Left ventricle myocardium inferior (tissue), 1 donor: Measurements from ENCODE around the gene MACROD2. TPM values are rescaled to one million over a fixed set of nuclear protein-coding genes. Genes with fewer than 3 reads are reported as not detected.

Experiments used
- DNase-seq: peaks from one replicate; pipeline ENCODE4 v3.0.0-alpha.2; 2020
- H3K27ac ChIP-seq: fragments of 200-600 bp; replicated peaks from 2 replicates; pipeline ENCODE4 v1.8.0; 2021
- H3K27me3 ChIP-seq: fragments of 200-600 bp; 2 replicates; pipeline ENCODE4 v1.8.0; 2021; ENCODE audit warnings: low read depth
- H3K36me3 ChIP-seq: fragments of 200-600 bp; 2 replicates; pipeline ENCODE4 v1.8.0; 2021
- H3K4me1 ChIP-seq: fragments of 200-600 bp; 2 replicates; pipeline ENCODE4 v1.8.0; 2021
- H3K4me3 ChIP-seq: fragments of 200-600 bp; 2 replicates; pipeline ENCODE4 v1.8.0; 2021; ENCODE audit warnings: mild to moderate bottlenecking, moderate library complexity
- H3K9me3 ChIP-seq: fragments of 200-600 bp; replicated peaks from 2 replicates; pipeline ENCODE4 v1.8.0; 2021
- CTCF ChIP-seq: fragments of 200-600 bp; IDR thresholded peaks from 2 replicates; pipeline ENCODE4 v1.8.0; 2021; ENCODE audit warnings: antibody characterized with exemption, mild to moderate bottlenecking, borderline replicate concordance
- intact Hi-C: fragments of 100-400 bp; cut with micrococcal nuclease; formaldehyde crosslinking; loops from one replicate; pipeline ENCODE4 v1.11.0; 2022
- total RNA-seq: library from RNA; stranded (reverse); fragmentation: NEBNext Ultra II Directional; extraction: Animal tissue kit (Norgen Biotek cat#: 25700); gene quantifications from one replicate; pipeline ENCODE4 v1.2.1, GENCODE V29; 2021
- donor health status: DM: no; HTN: yes; CAD: no; lungs with severe emphysema.

Gene MACROD2
- total RNA-seq, 1 donor from 2014 or later, result 3.6 TPM

GRCh38 chr20:14491436-14491835 is 496.1 kb downstream of the MACROD2 start:
- no peaks in the 10 kb centered on the region for H3K9me3 ChIP-seq
- H3K4me1 ChIP-seq, result no peaks in the 10 kb centered on the region
- no peaks in the 10 kb centered on the region for H3K27me3 ChIP-seq
- intact Hi-C loops, result no loop called here
- DNase-seq, result no peak
- H3K4me3 ChIP-seq, result no peak overlapping the region
- TF ChIP-seq CTCF, result no peak
- no peak overlapping the region for H3K27ac ChIP-seq
- H3K36me3 ChIP-seq, result no peaks in the 10 kb centered on the region

GRCh38 chr20:14493408-14493807 is 498.1 kb downstream of the MACROD2 start:
- H3K4me3 ChIP-seq, result no peak overlapping the region
- no peaks in the 10 kb centered on the region for H3K36me3 ChIP-seq
- no peak for TF ChIP-seq CTCF
- DNase-seq, result no peak
- intact Hi-C loops, result no loop called here
- H3K9me3 ChIP-seq, result no peaks in the 10 kb centered on the region
- no peaks in the 10 kb centered on the region for H3K27me3 ChIP-seq
- no peak overlapping the region for H3K27ac ChIP-seq
- no peaks in the 10 kb centered on the region for H3K4me1 ChIP-seq

GRCh38 chr20:14494355-14494754 is 499.0 kb downstream of the MACROD2 start:
- intact Hi-C loops, result no loop called here
- H3K27ac ChIP-seq, result no peak overlapping the region
- DNase-seq, result no peak
- H3K4me3 ChIP-seq, result no peak overlapping the region
- no peaks in the 10 kb centered on the region for H3K4me1 ChIP-seq
- H3K9me3 ChIP-seq, result no peaks in the 10 kb centered on the region
- TF ChIP-seq CTCF, result no peak
- no peaks in the 10 kb centered on the region for H3K36me3 ChIP-seq
- H3K27me3 ChIP-seq, result no peaks in the 10 kb centered on the region

- intact Hi-C loops, result no loop called here
- H3K27ac ChIP-seq, result no peak overlapping the region
- DNase-seq, result no peak
Measured at GRCh38 chr20:14495066-14495465, 499.8 kb downstream of the MACROD2 start.

GRCh38 chr20:14497004-14497403 is 501.7 kb downstream of the MACROD2 start:
- H3K4me1 ChIP-seq, result no peaks in the 10 kb centered on the region
- intact Hi-C loops, result no loop called here
- TF ChIP-seq CTCF, result no peak
- no peak overlapping the region for H3K4me3 ChIP-seq
- no peaks in the 10 kb centered on the region for H3K9me3 ChIP-seq
- DNase-seq, result no peak
- no peak overlapping the region for H3K27ac ChIP-seq
- H3K27me3 ChIP-seq, result no peaks in the 10 kb centered on the region
- no peaks in the 10 kb centered on the region for H3K36me3 ChIP-seq

More at GRCh38 chr20:14495066-14495465, 499.8 kb downstream of the MACROD2 start:
- Histone ChIP-seq H3K36me3 (no peaks in the 10 kb centered on the region), H3K27me3 (no peaks in the 10 kb centered on the region), H3K4me1 (no peaks in the 10 kb centered on the region), H3K9me3 (no peaks in the 10 kb centered on the region), H3K4me3 (no peak overlapping the region)
- no peak for TF ChIP-seq CTCF

GRCh38 chr20:14498772-14499171 is 503.5 kb downstream of the MACROD2 start:
- intact Hi-C loops, result no loop called here
- no peak for TF ChIP-seq CTCF
- Histone ChIP-seq H3K9me3 (no peaks in the 10 kb centered on the region), H3K4me3 (no peak overlapping the region), H3K36me3 (no peaks in the 10 kb centered on the region), H3K4me1 (no peaks in the 10 kb centered on the region), H3K27ac (no peak overlapping the region), H3K27me3 (no peaks in the 10 kb centered on the region)
- no peak for DNase-seq
